ENCODE results near the gene TNFSF10. TPM values are rescaled to one million over a fixed set of nuclear protein-coding genes. Genes with fewer than 3 reads are reported as not detected.

Gene TNFSF10
- total and polyA plus RNA-seq, 2 of the 8 experiments (the other 6 are each of a cell fraction or from before 2014, with no cell fraction given): 0.06 TPM; not detected in 1

- Histone ChIP-seq H2BK5ac (ENCODE audit: low read depth, low read length) (no peak overlapping the region), H3K18ac (ENCODE audit: extremely low read depth, low read length) (no peak overlapping the region), H3K27ac (ENCODE audit: low read depth, low read length) (no peak overlapping the region), H2AK5ac (ENCODE audit: low read depth, low read length) (no peak overlapping the region), H4K91ac (replicated peaks; ENCODE audit: insufficient read length, low read length) (no peak overlapping the region), H2BK120ac (replicated peaks; ENCODE audit: low read depth, low read length) (no peak overlapping the region), H2AFZ (ENCODE audit: low read length) (no peak overlapping the region), H4K8ac (ENCODE audit: extremely low read depth, insufficient read depth, low read length) (no peak overlapping the region), H3K14ac (ENCODE audit: insufficient read length) (no peak overlapping the region), H3K79me1 (ENCODE audit: low read depth, low read length) (no peaks in the 10 kb centered on the region), H2BK15ac (ENCODE audit: low read length) (no peak overlapping the region), H3K4me3 (ENCODE audit: extremely low read depth in 1 of 4, insufficient read depth in 2 of 4, low read depth in 3 of 4, low read length in 4 of 4) (no peak overlapping the region), H3K4me1 (replicated peaks in 1 of 4; ENCODE audit: control insufficient read depth in 3 of 4, insufficient read depth in 4 of 4, low read length in 3 of 4) (no peaks in the 10 kb centered on the region), H3K23ac (ENCODE audit: insufficient read length) (no peak overlapping the region), H4K20me1 (replicated peaks in 1 of 2; ENCODE audit: control insufficient read depth in 1 of 2, insufficient read depth in 2 of 2, low read length in 2 of 2) (no peaks in the 10 kb centered on the region), H3K4me2 (ENCODE audit: insufficient read depth in 1 of 2, low read depth in 2 of 2, low read length in 2 of 2) (no peak overlapping the region), H3K56ac (replicated peaks; ENCODE audit: insufficient read length, low read depth, low read length) (no peak overlapping the region), H3K27me3 (replicated peaks in 1 of 4; ENCODE audit: control insufficient read depth in 3 of 4, extremely low read depth in 1 of 4, insufficient read depth in 3 of 4, low read length in 3 of 4) (no peaks in the 10 kb centered on the region), H3K9me3 (ENCODE audit: insufficient read depth in 2 of 2, low read depth in 1 of 2, low read length in 1 of 2) (no peaks in the 10 kb centered on the region), H2BK12ac (ENCODE audit: low read depth, low read length) (no peak overlapping the region), H3K79me2 (ENCODE audit: control insufficient read depth in 1 of 2, insufficient read depth in 2 of 2, low read length in 2 of 2) (no peaks in the 10 kb centered on the region), H2BK20ac (ENCODE audit: low read length) (no peak overlapping the region), H3K9ac (replicated peaks in 1 of 4; ENCODE audit: extremely low read depth in 1 of 4, low read depth in 3 of 4, low read length in 3 of 4) (no peak overlapping the region), H4K5ac (ENCODE audit: insufficient read length, low read depth, low read length) (no peak overlapping the region), H3K23me2 (ENCODE audit: low read depth, low read length) (no peaks in the 10 kb centered on the region), H3K36me3 (ENCODE audit: control insufficient read depth in 2 of 4, insufficient read depth in 4 of 4, low read length in 3 of 4) (no peaks in the 10 kb centered on the region), H3K4ac (replicated peaks; ENCODE audit: insufficient read length, low read depth, low read length) (no peak overlapping the region)
- FAIRE-seq (no peak), DNase-seq (ENCODE audit: low read depth in 1 of 2, low spot score in 2 of 2) (no peak)
- ChIA-PET CTCF (ENCODE audit: partially characterized antibody) (interaction anchor here (0.7 to 2.5 kb wide), 7 partner anchors 10 to 146 kb away, joined by 3 to 9 read pairs (median 7); no protein-coding TSS in a partner anchor), POLR2A (ENCODE audit: partially characterized antibody) (no interaction called here)
- WGBS, 2 experiments (ENCODE audit: extremely low coverage in 1 of 2, insufficient coverage in 1 of 2, insufficient read length in 1 of 2, insufficient replicate concordance in 2 of 2, low coverage in 1 of 2, low lambda C conversion rate in 2 of 2, missing lambda C conversion rate in 1 of 2): 71% methylated on average over 1 of the region's 1 CpG; no CpG with 5 or more reads in 1 of the 2 experiments
- TF ChIP-seq CHD2 (IDR thresholded peaks at IDR 0.05; ENCODE audit: low read length) (no peak), USF2 (IDR thresholded peaks at IDR 0.05; ENCODE audit: low read length) (no peak), CBX8 (IDR thresholded peaks at IDR 0.05; ENCODE audit: borderline replicate concordance, low read depth, low read length) (no peak), NRF1 (IDR thresholded peaks at IDR 0.05; ENCODE audit: low read depth, low read length) (no peak), FOSL1 (IDR thresholded peaks at IDR 0.05; ENCODE audit: insufficient read depth, low read depth, low read length) (no peak), SP4 (IDR thresholded peaks at IDR 0.05; ENCODE audit: low read length) (no peak), POU5F1 (IDR thresholded peaks at IDR 0.05; ENCODE audit: low read depth, low read length) (no peak), SIRT6 (IDR thresholded peaks at IDR 0.05; ENCODE audit: low read length) (no peak), SUZ12 (IDR thresholded peaks at IDR 0.05; ENCODE audit: low read length) (no peak)
Observed at GRCh38 chr3:172478116-172478515, 45.1 kb downstream of the TNFSF10 start.

All from H1 (cell line).